IMR-90 (cell line): ENCODE results near the gene TREH. TPM values are rescaled to one million over a fixed set of nuclear protein-coding genes. Genes with fewer than 3 reads are reported as not detected.

Experiments used
- ATAC-seq: fragments of 200-7000 bp; cut with Tn5 transposase; 2 replicates; pipeline ENCODE4 v1.9.1; 2020; ENCODE audit warnings: low read depth, mild to moderate bottlenecking, moderate library complexity
- BruUV-seq: library from RNA; stranded (reverse); fragments of 400-500 nt; replicated peaks from 2 replicates; lab custom pipeline; 2021; lab: Mats Ljungman, UMichigan
- CTCF ChIA-PET: fragments of 300-600 bp; formaldehyde crosslinking; extraction: SDS; loops from one replicate; lab custom pipeline; 2021; ENCODE audit warnings: antibody characterized with exemption; lab: Yijun Ruan, JAX
- POLR2A ChIA-PET: fragments of 300-600 bp; sonication (Branson Sonifier 250); formaldehyde crosslinking; loops from one replicate; lab custom pipeline; 2022; ENCODE audit warnings: antibody characterized with exemption; ENCODE audit not compliant: unreplicated experiment; lab: Charles Lee
- DNase-seq: peaks from one replicate; pipeline ENCODE4 v3.0.0; 2013
- H2AFZ ChIP-seq: replicated peaks from 2 replicates; pipeline ENCODE3; 2013; ENCODE audit warnings: low read length, mild to moderate bottlenecking; ENCODE audit not compliant: poor library complexity
- H2AK5ac ChIP-seq: 2 replicates; pipeline ENCODE4 v1.6.1; 2013; ENCODE audit warnings: low read depth, low read length, inconsistent platforms
- H2AK9ac ChIP-seq: replicated peaks from 2 replicates; pipeline ENCODE3; 2013; ENCODE audit warnings: mild to moderate bottlenecking, low read depth, low read length, moderate library complexity; ENCODE audit not compliant: poor library complexity
- H2BK120ac ChIP-seq: 2 replicates; pipeline ENCODE4 v1.6.1; 2013; ENCODE audit warnings: low read depth, low read length, inconsistent platforms
- H2BK15ac ChIP-seq: 3 replicates; pipeline ENCODE4 v1.6.1; 2013; ENCODE audit warnings: low read depth, low read length, inconsistent platforms
- H2BK20ac ChIP-seq: 2 replicates; pipeline ENCODE4 v1.6.1; 2013; ENCODE audit warnings: low read depth, mild to moderate bottlenecking, inconsistent platforms, low read length, moderate library complexity
- H2BK5ac ChIP-seq: 2 replicates; pipeline ENCODE4 v1.6.1; 2013; ENCODE audit warnings: mild to moderate bottlenecking, low read depth, low read length, inconsistent platforms; ENCODE audit not compliant: poor library complexity, severe bottlenecking
- H3K14ac ChIP-seq: replicated peaks from 2 replicates; pipeline ENCODE4 v1.6.1; 2013; ENCODE audit warnings: low read depth, low read length, inconsistent platforms
- H3K18ac ChIP-seq: 2 replicates; pipeline ENCODE4 v1.6.1; 2013; ENCODE audit warnings: low read depth, low read length, control low read depth
- H3K23ac ChIP-seq: 2 replicates; pipeline ENCODE4 v1.6.1; 2013; ENCODE audit warnings: low read depth, low read length, inconsistent platforms
- H3K27ac ChIP-seq: 2 replicates; pipeline ENCODE4 v1.5.1; 2013; ENCODE audit warnings: mild to moderate bottlenecking, control low read depth, low read length; ENCODE audit not compliant: insufficient read depth
- H3K27me3 ChIP-seq: 2 replicates; pipeline ENCODE4 v1.6.1; 2013; ENCODE audit warnings: low read length; ENCODE audit not compliant: control insufficient read depth, insufficient read depth
- H3K36me3 ChIP-seq: 2 replicates; pipeline ENCODE4 v1.6.1; 2013; ENCODE audit warnings: low read length, mixed read lengths; ENCODE audit not compliant: control insufficient read depth, insufficient read depth
- H3K4ac ChIP-seq: 2 replicates; pipeline ENCODE4 v1.6.1; 2013; ENCODE audit warnings: low read depth, low read length, inconsistent platforms
- H3K4me1 ChIP-seq: 2 replicates; pipeline ENCODE4 v1.6.1; 2013; ENCODE audit warnings: low read length, mixed read lengths; ENCODE audit not compliant: control insufficient read depth, insufficient read depth
- H3K4me2 ChIP-seq: 2 replicates; pipeline ENCODE4 v1.6.1; 2013; ENCODE audit warnings: low read depth, mild to moderate bottlenecking, control low read depth, low read length, moderate library complexity
- H3K4me3 ChIP-seq: 2 replicates; pipeline ENCODE4 v1.5.1; 2013; ENCODE audit warnings: low read depth, mild to moderate bottlenecking, control low read depth, low read length, moderate library complexity; ENCODE audit not compliant: insufficient read depth
- H3K56ac ChIP-seq: 2 replicates; pipeline ENCODE4 v1.6.1; 2013; ENCODE audit warnings: low read length, inconsistent platforms; ENCODE audit not compliant: insufficient read depth; ENCODE audit errors: extremely low read depth
- H3K79me1 ChIP-seq, 2 experiments: 2 replicates each; pipeline ENCODE4 v1.6.1; 2013; ENCODE audit warnings: low read length in 2 of 2, inconsistent platforms in 1 of 2, low read depth in 1 of 2
- H3K9ac ChIP-seq: 2 replicates; pipeline ENCODE4 v1.6.1; 2013; ENCODE audit warnings: low read depth, low read length, control low read depth
- H3K9me1 ChIP-seq: 2 replicates; pipeline ENCODE4 v1.6.1; 2013; ENCODE audit warnings: low read length, inconsistent platforms; ENCODE audit not compliant: insufficient read depth
- H3K9me3 ChIP-seq: 2 replicates; pipeline ENCODE4 v1.6.1; 2013; ENCODE audit warnings: low read length; ENCODE audit not compliant: control insufficient read depth, insufficient read depth
- H4K20me1 ChIP-seq: 2 replicates; pipeline ENCODE4 v1.6.1; 2013; ENCODE audit warnings: low read length, inconsistent platforms; ENCODE audit not compliant: insufficient read depth
- H4K5ac ChIP-seq: 2 replicates; pipeline ENCODE4 v1.6.1; 2013; ENCODE audit warnings: mild to moderate bottlenecking, low read depth, low read length, control low read depth
- H4K8ac ChIP-seq, 2 experiments: 2 replicates each; pipeline ENCODE4 v1.6.1; 2013; ENCODE audit warnings: low read depth in 2 of 2, low read length in 2 of 2, control low read depth in 1 of 2, inconsistent platforms in 1 of 2
- H4K91ac ChIP-seq: 2 replicates; pipeline ENCODE4 v1.6.1; 2013; ENCODE audit warnings: low read depth, low read length, inconsistent platforms; ENCODE audit not compliant: insufficient read depth
- BHLHE40 ChIP-seq: fragments of 150-350 bp; IDR thresholded peaks from 2 replicates; pipeline ENCODE4 v1.6.1; 2016; ENCODE audit warnings: mild to moderate bottlenecking, low read depth, low read length
- CEBPB ChIP-seq: IDR thresholded peaks from 2 replicates; pipeline ENCODE4 v1.6.1; 2012; ENCODE audit warnings: low read depth, low read length, improper control_type of control experiment
- CHD1 ChIP-seq: IDR thresholded peaks from 2 replicates; pipeline ENCODE4 v1.6.1; 2012; ENCODE audit warnings: low read depth, low read length, improper control_type of control experiment
- ELK1 ChIP-seq: fragments of 150-350 bp; IDR thresholded peaks from 2 replicates; pipeline ENCODE4 v1.6.1; 2016; ENCODE audit warnings: low read depth, mild to moderate bottlenecking, low read length, moderate library complexity, borderline replicate concordance
- FOS ChIP-seq: fragments of 150-350 bp; IDR thresholded peaks from 2 replicates; pipeline ENCODE4 v1.6.1; 2016; ENCODE audit warnings: low read depth, low read length
- MAFK ChIP-seq: IDR thresholded peaks from 2 replicates; pipeline ENCODE4 v1.6.1; 2012; ENCODE audit warnings: low read depth, low read length, improper control_type of control experiment
- MAZ ChIP-seq: IDR thresholded peaks from 2 replicates; pipeline ENCODE4 v1.6.1; 2012; ENCODE audit warnings: low read depth, mild to moderate bottlenecking, low read length, improper control_type of control experiment, moderate library complexity, borderline replicate concordance
- MXI1 ChIP-seq: IDR thresholded peaks from 2 replicates; pipeline ENCODE4 v1.6.1; 2012; ENCODE audit warnings: low read depth, mild to moderate bottlenecking, low read length, moderate library complexity, borderline replicate concordance
- NFE2L2 ChIP-seq: fragments of 150-350 bp; IDR thresholded peaks from 2 replicates; pipeline ENCODE4 v1.6.1; 2016; ENCODE audit warnings: low read depth, mild to moderate bottlenecking, low read length
- POLR2A ChIP-seq: IDR thresholded peaks from 2 replicates; pipeline ENCODE4 v1.6.1; 2012; ENCODE audit warnings: mild to moderate bottlenecking, low read depth, low read length
- RAD21 ChIP-seq: IDR thresholded peaks from 2 replicates; pipeline ENCODE4 v1.6.1; 2012; ENCODE audit warnings: low read length, improper control_type of control experiment
- RCOR1 ChIP-seq: IDR thresholded peaks from 2 replicates; pipeline ENCODE4 v1.6.1; 2012; ENCODE audit warnings: mild to moderate bottlenecking, low read length, improper control_type of control experiment; ENCODE audit not compliant: insufficient replicate concordance
- RFX5 ChIP-seq: IDR thresholded peaks from 2 replicates; pipeline ENCODE4 v1.8.0; 2012; ENCODE audit warnings: low read depth, mild to moderate bottlenecking, low read length, moderate library complexity
- SMC3 ChIP-seq: fragments of 150-350 bp; IDR thresholded peaks from 2 replicates; pipeline ENCODE4 v1.6.1; 2016; ENCODE audit warnings: low read depth, mild to moderate bottlenecking, antibody characterized with exemption, low read length, moderate library complexity
- USF2 ChIP-seq: fragments of 150-350 bp; IDR thresholded peaks from 2 replicates; pipeline ENCODE4 v1.6.1; 2017; ENCODE audit warnings: mild to moderate bottlenecking, antibody characterized with exemption, low read length, low read depth
- WGBS, 2 experiments: methylation state at CpG; one replicate each; pipeline versions ENCODE4 v1.1.5 to v1.1.7; 2013; ENCODE audit warnings: missing lambda C conversion rate in 2 of 2; ENCODE audit not compliant: insufficient read length in 1 of 2; ENCODE audit errors: extremely low coverage in 2 of 2; 5-methylcytosine and 5-hydroxymethylcytosine counted together
- dilution Hi-C: fragments of 300-500 bp; cut with HindIII; formaldehyde crosslinking; loops from one replicate; pipeline ENCODE4 v1.14.3; 2018; ENCODE audit warnings: low sequenced_read_pairs; ENCODE audit not compliant: unreplicated experiment
- in situ Hi-C: fragments of 300-500 bp; cut with MboI; formaldehyde crosslinking; loops from 3 replicates; pipeline ENCODE4 v1.14.3; 2019; ENCODE audit warnings: low sequenced_read_pairs, inconsistent platforms, mixed read lengths
- intact Hi-C: fragments of 100-400 bp; cut with micrococcal nuclease; formaldehyde crosslinking; loops from 2 replicates; pipeline ENCODE4 v1.10.0; 2022
- polyA plus RNA-seq, 3 experiments: library from polyadenylated mRNA; depleted of rRNA; stranded (reverse); fragments of >200 nt; gene quantifications; 2 replicates each; pipeline ENCODE4 v1.2.3, GENCODE V29; 2012; ENCODE audit warnings: low replicate concordance in 1 of 3
- total RNA-seq: library from RNA; depleted of rRNA; stranded (reverse); fragments of >200 nt; gene quantifications from 2 replicates; pipeline ENCODE4 v1.2.3, GENCODE V29; 2012
- TF ChIP-seq, protein P1 (sequence below): conservative IDR thresholded peaks from 2 replicates; pipeline ENCODE4 v1.5.1; 2012; ENCODE audit warnings: mild to moderate bottlenecking, low read depth, low read length, improper control_type of control experiment

The TREH gene
- total and polyA plus RNA-seq, 2 of the 4 experiments (the other 2 are of a cell fraction) = not detected

GRCh38 chr11:118715837-118716260, 36.4 kb upstream of the TREH start:
- dilution Hi-C loops = no loop called here
- TF ChIP-seq CHD1 (no peak), MAFK (no peak), MAZ (no peak), RFX5 (no peak), USF2 (no peak), SMC3 (no peak), CEBPB (no peak), RCOR1 (no peak), POLR2A (no peak), ELK1 (no peak), NFE2L2 (no peak), BHLHE40 (no peak), MXI1 (no peak), FOS (no peak), RAD21 (no peak)
- TF ChIP-seq, protein P1, sequence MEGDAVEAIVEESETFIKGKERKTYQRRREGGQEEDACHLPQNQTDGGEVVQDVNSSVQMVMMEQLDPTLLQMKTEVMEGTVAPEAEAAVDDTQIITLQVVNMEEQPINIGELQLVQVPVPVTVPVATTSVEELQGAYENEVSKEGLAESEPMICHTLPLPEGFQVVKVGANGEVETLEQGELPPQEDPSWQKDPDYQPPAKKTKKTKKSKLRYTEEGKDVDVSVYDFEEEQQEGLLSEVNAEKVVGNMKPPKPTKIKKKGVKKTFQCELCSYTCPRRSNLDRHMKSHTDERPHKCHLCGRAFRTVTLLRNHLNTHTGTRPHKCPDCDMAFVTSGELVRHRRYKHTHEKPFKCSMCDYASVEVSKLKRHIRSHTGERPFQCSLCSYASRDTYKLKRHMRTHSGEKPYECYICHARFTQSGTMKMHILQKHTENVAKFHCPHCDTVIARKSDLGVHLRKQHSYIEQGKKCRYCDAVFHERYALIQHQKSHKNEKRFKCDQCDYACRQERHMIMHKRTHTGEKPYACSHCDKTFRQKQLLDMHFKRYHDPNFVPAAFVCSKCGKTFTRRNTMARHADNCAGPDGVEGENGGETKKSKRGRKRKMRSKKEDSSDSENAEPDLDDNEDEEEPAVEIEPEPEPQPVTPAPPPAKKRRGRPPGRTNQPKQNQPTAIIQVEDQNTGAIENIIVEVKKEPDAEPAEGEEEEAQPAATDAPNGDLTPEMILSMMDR = no peak
- no peak overlapping the region for H3K4ac ChIP-seq
- no peak overlapping the region for H3K27ac ChIP-seq
- H4K91ac ChIP-seq = no peak overlapping the region
- WGBS, 2 experiments = no CpG with 5 or more reads among the region's 4 CpGs
- H3K56ac ChIP-seq = no peak overlapping the region
- H2AK5ac ChIP-seq = no peak overlapping the region
- no peak overlapping the region for H2AK9ac ChIP-seq
- no peak overlapping the region for H3K9ac ChIP-seq
- H3K18ac ChIP-seq = no peak overlapping the region
- no peaks in the 10 kb centered on the region for H3K36me3 ChIP-seq
- peak overlapping the region; percentile 46; the same call in 1 of the 2 replicates for H3K4me2 ChIP-seq
- no peak for ATAC-seq
- no peak overlapping the region for H3K14ac ChIP-seq
- H3K27me3 ChIP-seq = no peaks in the 10 kb centered on the region; the same call in 1 of the 2 replicates
- H4K20me1 ChIP-seq = no peaks in the 10 kb centered on the region
- in situ Hi-C loops = no loop called here
- peaks cover 2% of the 10 kb centered on the region; the same call in 1 of the 2 replicates for H3K4me1 ChIP-seq
- H4K5ac ChIP-seq = no peak overlapping the region
- no peak overlapping the region for H2BK20ac ChIP-seq
- H2BK120ac ChIP-seq = no peak overlapping the region
- no peak overlapping the region for H2BK15ac ChIP-seq
- H3K9me1 ChIP-seq = no peaks in the 10 kb centered on the region
- no peak overlapping the region for H2AFZ ChIP-seq
- H3K79me1 ChIP-seq = no peaks in the 10 kb centered on the region
- DNase-seq = no peak
- no TSS peak for BruUV-seq
- H3K4me3 ChIP-seq = no peak overlapping the region
- ChIA-PET POLR2A (no interaction called here), CTCF (no interaction called here)
- no peak overlapping the region for H2BK5ac ChIP-seq
- intact Hi-C loops = no loop called here
- no peak overlapping the region for H4K8ac ChIP-seq
- no peaks in the 10 kb centered on the region for H3K9me3 ChIP-seq
- H3K23ac ChIP-seq = no peak overlapping the region
